Measurements from ENCODE around the gene ARF6. TPM values are rescaled to one million over a fixed set of nuclear protein-coding genes. Genes with fewer than 3 reads are reported as not detected.

ARF6 gene
- total RNA-seq, 1 experiment from 2014 or later: 58.8 TPM

DNA sequence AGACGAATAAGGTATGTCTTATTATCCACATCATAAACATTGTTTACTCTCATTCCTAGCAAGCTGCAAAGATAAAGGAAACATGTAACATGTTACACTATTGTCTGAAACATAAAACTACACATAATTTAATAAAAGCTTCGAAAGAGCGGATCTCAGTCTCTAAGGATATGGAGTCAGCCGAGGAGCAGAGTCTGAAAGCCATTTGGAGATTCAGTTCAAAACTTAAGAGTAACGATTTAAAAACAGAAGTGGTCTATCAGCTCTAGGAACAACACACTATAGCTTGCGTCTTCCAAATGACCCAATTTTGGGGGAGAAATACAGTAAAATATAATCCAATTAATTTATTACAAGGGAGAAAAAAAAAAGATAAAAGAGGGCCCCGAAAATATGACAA lies 41.1 kb upstream of the ARF6 start:
- H3K4me3 Mint-ChIP-seq (ENCODE audit: unreplicated experiment): peak overlapping the region; percentile 100
- H3K9me3 ChIP-seq: no peaks in the 10 kb centered on the region
- ChIA-PET POLR2A (interaction anchor here (0.6 to 2.8 kb wide), 3 partner anchors 10 to 264 kb away, joined by 3 to 19 read pairs (median 6); partner anchors contain the start of gene VCPKMT), CTCF (interaction anchor here (0.9 to 3.0 kb wide), 6 partner anchors 10 to 265 kb away, joined by 3 to 64 read pairs (median 4); partner anchors contain the start of genes POLE2 and VCPKMT)
- intact Hi-C loops (cut with micrococcal nuclease; ENCODE audit: unreplicated experiment): loop anchor here (5.0 to 10.0 kb wide), 4 partner anchors 130 to 383 kb away; partner anchors contain the start of genes POLE2 and SOS2
- H3K27ac Mint-ChIP-seq (ENCODE audit: unreplicated experiment): peak overlapping the region; percentile 99
- H3K4me1 Mint-ChIP-seq (ENCODE audit: low read depth, unreplicated experiment): peaks cover 6% of the 10 kb centered on the region
- H3K27me3 ChIP-seq (replicated peaks; ENCODE audit: control insufficient read depth, insufficient read depth, low read length): no peaks in the 10 kb centered on the region
- no peaks in the 10 kb centered on the region for H3K9me3 Mint-ChIP-seq (ENCODE audit: unreplicated experiment)
- H3K36me3 ChIP-seq (ENCODE audit: control insufficient read depth, insufficient read depth, low read length): peaks cover 2% of the 10 kb centered on the region
- DNase-seq: no peak
- peaks cover 34% of the 10 kb centered on the region for H3K36me3 Mint-ChIP-seq (ENCODE audit: insufficient read depth, unreplicated experiment)
- no TSS peak for BruUV-seq (replicated peaks)
- H3K4me3 ChIP-seq (ENCODE audit: low read depth, low read length): peak overlapping the region; percentile 84
- no peaks in the 10 kb centered on the region for H3K27me3 Mint-ChIP-seq (ENCODE audit: insufficient read depth, unreplicated experiment)
- TF ChIP-seq, protein P1, sequence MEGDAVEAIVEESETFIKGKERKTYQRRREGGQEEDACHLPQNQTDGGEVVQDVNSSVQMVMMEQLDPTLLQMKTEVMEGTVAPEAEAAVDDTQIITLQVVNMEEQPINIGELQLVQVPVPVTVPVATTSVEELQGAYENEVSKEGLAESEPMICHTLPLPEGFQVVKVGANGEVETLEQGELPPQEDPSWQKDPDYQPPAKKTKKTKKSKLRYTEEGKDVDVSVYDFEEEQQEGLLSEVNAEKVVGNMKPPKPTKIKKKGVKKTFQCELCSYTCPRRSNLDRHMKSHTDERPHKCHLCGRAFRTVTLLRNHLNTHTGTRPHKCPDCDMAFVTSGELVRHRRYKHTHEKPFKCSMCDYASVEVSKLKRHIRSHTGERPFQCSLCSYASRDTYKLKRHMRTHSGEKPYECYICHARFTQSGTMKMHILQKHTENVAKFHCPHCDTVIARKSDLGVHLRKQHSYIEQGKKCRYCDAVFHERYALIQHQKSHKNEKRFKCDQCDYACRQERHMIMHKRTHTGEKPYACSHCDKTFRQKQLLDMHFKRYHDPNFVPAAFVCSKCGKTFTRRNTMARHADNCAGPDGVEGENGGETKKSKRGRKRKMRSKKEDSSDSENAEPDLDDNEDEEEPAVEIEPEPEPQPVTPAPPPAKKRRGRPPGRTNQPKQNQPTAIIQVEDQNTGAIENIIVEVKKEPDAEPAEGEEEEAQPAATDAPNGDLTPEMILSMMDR (IDR thresholded peaks at IDR 0.05; ENCODE audit: insufficient read depth in 1 of 2, low read depth in 1 of 2, low read length in 1 of 2, severe bottlenecking in 1 of 2, unreplicated experiment in 1 of 2): no peak
- peaks cover 9% of the 10 kb centered on the region; the same call in 1 of the 2 replicates for H3K4me1 ChIP-seq

DNA sequence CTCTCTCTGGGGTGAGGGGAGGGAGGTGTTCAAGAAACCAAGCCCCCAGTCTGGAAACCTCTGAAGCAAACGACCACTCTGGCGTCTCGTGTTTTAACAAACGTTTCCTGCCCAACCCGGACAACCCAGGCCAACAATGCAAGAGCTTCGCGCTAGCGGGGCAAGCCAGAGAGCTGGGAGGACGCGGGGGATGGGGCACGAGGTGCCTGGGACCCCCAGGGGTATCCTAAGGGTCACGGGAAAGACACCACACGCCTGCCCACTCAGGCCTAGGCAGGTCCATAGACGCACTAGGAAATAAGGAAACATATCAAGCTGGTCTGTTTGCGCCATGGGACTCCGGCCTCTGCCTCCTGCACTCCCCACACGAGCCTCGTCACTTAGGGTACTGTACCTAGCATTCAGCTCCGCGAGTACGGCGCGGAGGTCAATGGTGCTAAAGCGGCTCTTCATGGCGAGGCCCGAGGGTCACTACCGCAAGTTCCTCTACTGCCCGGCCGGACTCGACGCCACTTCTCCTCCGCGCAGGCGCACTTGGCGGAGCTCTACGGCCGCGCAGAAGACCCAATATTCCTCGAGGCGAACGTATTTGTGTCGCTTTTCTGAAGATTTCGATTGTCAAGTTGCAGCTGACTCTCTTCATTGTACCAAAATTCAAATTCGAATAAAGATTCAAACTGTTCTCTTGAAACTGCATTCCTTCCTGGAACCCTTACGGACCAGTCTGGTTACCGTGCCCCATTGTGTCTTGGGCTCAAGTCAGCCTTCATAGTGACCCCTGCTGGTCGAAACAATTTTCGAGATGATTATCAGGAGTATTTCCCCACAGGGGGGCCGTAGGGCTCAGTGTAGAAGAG lies 40.4 kb upstream of the ARF6 start, which contains the start of gene NEMF:
Gene NEMF (minus strand): TSS at position 488 of the 857 bp plus-strand sequence. CDS start 35 bp downstream, at position 453.
- Histone ChIP-seq H3K36me3 (ENCODE audit: control insufficient read depth, insufficient read depth, low read length) (peaks cover 2% of the 10 kb centered on the region), H3K9me3 (no peaks in the 10 kb centered on the region), H3K27me3 (replicated peaks; ENCODE audit: control insufficient read depth, insufficient read depth, low read length) (no peaks in the 10 kb centered on the region), H3K4me1 (peaks cover 9% of the 10 kb centered on the region; the same call in 1 of the 2 replicates), H3K4me3 (ENCODE audit: low read depth, low read length) (peak within 1 kb of the TSS; percentile 84)
- BruUV-seq (replicated peaks): TSS peak; percentile 22
- intact Hi-C loops (cut with micrococcal nuclease; ENCODE audit: unreplicated experiment): loop anchor here (1.0 to 10.0 kb wide), 6 partner anchors 10 to 382 kb away; partner anchors contain the start of genes POLE2 and SOS2
- DNase-seq: peak; percentile 86 to 92
- Mint-ChIP-seq H3K9me3 (ENCODE audit: unreplicated experiment) (no peaks in the 10 kb centered on the region), H3K4me3 (ENCODE audit: unreplicated experiment) (peak within 1 kb of the TSS; percentile 100), H3K36me3 (ENCODE audit: insufficient read depth, unreplicated experiment) (peaks cover 34% of the 10 kb centered on the region), H3K27me3 (ENCODE audit: insufficient read depth, unreplicated experiment) (no peaks in the 10 kb centered on the region), H3K4me1 (ENCODE audit: low read depth, unreplicated experiment) (peaks cover 6% of the 10 kb centered on the region), H3K27ac (ENCODE audit: unreplicated experiment) (peak within 1 kb of the TSS; percentile 99)
- POLR2A ChIA-PET: interaction anchor here (1.0 to 2.8 kb wide), 5 partner anchors 9 to 264 kb away, joined by 3 to 19 read pairs (median 6); partner anchors contain the start of gene VCPKMT
- CTCF ChIA-PET: interaction anchor here (0.7 to 3.0 kb wide), 20 partner anchors 10 to 680 kb away, joined by 3 to 64 read pairs (median 4); partner anchors contain the start of genes DNAAF2, MAP4K5, POLE2 and VCPKMT
- TF ChIP-seq, protein P1 (IDR thresholded peaks at IDR 0.05; ENCODE audit: insufficient read depth in 1 of 2, low read depth in 1 of 2, low read length in 1 of 2, severe bottlenecking in 1 of 2, unreplicated experiment in 1 of 2): peak; percentile 73 to 85

DNA sequence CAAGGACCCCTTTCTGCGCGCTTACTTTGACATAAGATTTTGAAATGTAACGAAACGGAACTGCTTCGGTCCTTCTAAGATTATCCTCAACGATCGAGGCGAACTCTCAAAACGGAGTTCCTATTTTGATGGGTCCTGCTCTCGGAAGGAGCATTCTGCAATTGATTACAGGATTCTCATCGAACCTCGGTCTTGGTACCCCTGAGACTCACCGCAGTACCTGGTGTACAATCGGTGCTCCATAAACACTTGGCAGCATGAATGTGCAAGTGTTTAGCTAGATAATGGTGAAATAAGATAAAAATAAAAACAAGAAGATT lies 39.8 kb upstream of the ARF6 start:
- Histone ChIP-seq H3K4me1 (peaks cover 9% of the 10 kb centered on the region; the same call in 1 of the 2 replicates), H3K4me3 (ENCODE audit: low read depth, low read length) (peak overlapping the region; percentile 84), H3K27me3 (replicated peaks; ENCODE audit: control insufficient read depth, insufficient read depth, low read length) (no peaks in the 10 kb centered on the region), H3K9me3 (no peaks in the 10 kb centered on the region), H3K36me3 (ENCODE audit: control insufficient read depth, insufficient read depth, low read length) (peaks cover 2% of the 10 kb centered on the region)
- no peaks in the 10 kb centered on the region for H3K9me3 Mint-ChIP-seq (ENCODE audit: unreplicated experiment)
- intact Hi-C loops (cut with micrococcal nuclease; ENCODE audit: unreplicated experiment): loop anchor here (1.0 to 10.0 kb wide), 6 partner anchors 9 to 382 kb away; partner anchors contain the start of genes POLE2 and SOS2
- peaks cover 6% of the 10 kb centered on the region for H3K4me1 Mint-ChIP-seq (ENCODE audit: low read depth, unreplicated experiment)
- no TSS peak for BruUV-seq (replicated peaks)
- H3K27me3 Mint-ChIP-seq (ENCODE audit: insufficient read depth, unreplicated experiment): no peaks in the 10 kb centered on the region
- CTCF ChIA-PET: interaction anchor here (0.6 to 3.0 kb wide), 13 partner anchors 9 to 679 kb away, joined by 3 to 64 read pairs (median 4); partner anchors contain the start of genes DNAAF2, MAP4K5, POLE2 and VCPKMT
- no peak for DNase-seq
- peaks cover 30% of the 10 kb centered on the region for H3K36me3 Mint-ChIP-seq (ENCODE audit: insufficient read depth, unreplicated experiment)
- TF ChIP-seq, protein P1 (IDR thresholded peaks at IDR 0.05; ENCODE audit: insufficient read depth in 1 of 2, low read depth in 1 of 2, low read length in 1 of 2, severe bottlenecking in 1 of 2, unreplicated experiment in 1 of 2): no peak
- POLR2A ChIA-PET: interaction anchor here (1.0 to 2.8 kb wide), 5 partner anchors 9 to 219 kb away, joined by 3 to 19 read pairs (median 6); no protein-coding TSS in a partner anchor
- peak overlapping the region; percentile 100 for H3K4me3 Mint-ChIP-seq (ENCODE audit: unreplicated experiment)
- peak overlapping the region; percentile 99 for H3K27ac Mint-ChIP-seq (ENCODE audit: unreplicated experiment)
